Fibroblast of villous mesenchyme (primary cell): Measurements from ENCODE around the gene TGM2. TPM values are rescaled to one million over a fixed set of nuclear protein-coding genes. Genes with fewer than 3 reads are reported as not detected.
"Not testable (repeated sequence)": the region's sequence is repeated elsewhere in the genome, so short reads cannot be mapped to it uniquely, and the experiment has no call there.

Experiments used
- DNase-seq: peaks from one replicate; pipeline ENCODE4 v3.0.0-alpha.2; 2010; ENCODE audit warnings: low read depth
- H3K4me3 ChIP-seq: 2 replicates; pipeline ENCODE4 v1.5.1; 2011; ENCODE audit warnings: low read depth, mild to moderate bottlenecking, low read length
- CTCF ChIP-seq: IDR thresholded peaks from 2 replicates; pipeline ENCODE4 v1.5.1; 2012; ENCODE audit warnings: low read depth, mild to moderate bottlenecking, low read length; ENCODE audit not compliant: insufficient read depth
- total RNA-seq: library from RNA; depleted of rRNA; stranded (reverse); fragments of >200 nt; gene quantifications from 2 replicates; pipeline ENCODE4 v1.2.3, GENCODE V29; 2012

TGM2 gene
- total RNA-seq, 1 donor: 2,020 TPM

- TF ChIP-seq CTCF: no peak
Measured at GRCh38 chr20:38109591-38110524, 55.2 kb downstream of the TGM2 start.

GRCh38 chr20:38108986-38109541 lies 56.0 kb downstream of the TGM2 start:
- TF ChIP-seq CTCF: no peak
- DNase-seq: peak; percentile 99
- H3K4me3 ChIP-seq: no peak overlapping the region

More at GRCh38 chr20:38109591-38110524, 55.2 kb downstream of the TGM2 start:
- peak; percentile 100 for DNase-seq
- no peak overlapping the region for H3K4me3 ChIP-seq

GRCh38 chr20:38108438-38108985 lies 56.6 kb downstream of the TGM2 start:
- DNase-seq: peak; percentile 98
- H3K4me3 ChIP-seq: no peak overlapping the region
- no peak for TF ChIP-seq CTCF

- not testable (repeated sequence) for DNase-seq, H3K4me3 ChIP-seq
Measured at GRCh38 chr20:38107916-38108315, 57.2 kb downstream of the TGM2 start.

- not testable (repeated sequence) for H3K4me3 ChIP-seq, DNase-seq
Measured at GRCh38 chr20:38107386-38107785, 57.7 kb downstream of the TGM2 start.

- no peak for TF ChIP-seq CTCF
- H3K4me3 ChIP-seq: no peak overlapping the region
- DNase-seq: no peak
Measured at GRCh38 chr20:38106461-38106860, 58.6 kb downstream of the TGM2 start.

- TF ChIP-seq CTCF: no peak
- no peak for DNase-seq
Measured at GRCh38 chr20:38104285-38104684, 60.8 kb downstream of the TGM2 start.

GRCh38 chr20:38102206-38102605 lies 62.9 kb downstream of the TGM2 start:
- DNase-seq, H3K4me3 ChIP-seq: not testable (repeated sequence)

More at GRCh38 chr20:38104285-38104684, 60.8 kb downstream of the TGM2 start:
- no peak overlapping the region for H3K4me3 ChIP-seq
